ENCODE data around the gene ZNF749. TPM values are rescaled to one million over a fixed set of nuclear protein-coding genes. Genes with fewer than 3 reads are reported as not detected.

Gene ZNF749
- total and polyA plus RNA-seq, 10 of the 15 experiments (the other 5 are each of a cell fraction or from before 2014, with no cell fraction given), result 3.1 to 20.2 (median 13.7) TPM

GRCh38 chr19:57389730-57390598, 45.2 kb upstream of the ZNF749 start, which contains the start of gene ZNF548:
Gene ZNF548, plus strand, starts transcription at chr19:57389854. Its CDS starts 246 bp downstream, at chr19:57390100.
- H3K9me3 ChIP-seq (replicated peaks; ENCODE audit: control insufficient read depth, insufficient read depth, low read length), result peaks cover 6% of the 10 kb centered on the region; the same call in 2 of the 3 replicates
- peaks cover 37% of the 10 kb centered on the region for H3K79me2 ChIP-seq (ENCODE audit: control insufficient read depth, insufficient read depth, low read length)
- peak within 1 kb of the TSS; percentile 84 for H3K9ac ChIP-seq (ENCODE audit: control insufficient read depth, insufficient read depth, low read length)
- peaks cover 2 to 10% of the 10 kb centered on the region in 2 experiments; a peak in 2 of 4 replicates for H3K36me3 ChIP-seq (ENCODE audit: control insufficient read depth in 2 of 2, insufficient read depth in 2 of 2, low read length in 1 of 2)
- ChIA-PET SMC1A (ENCODE audit: uncharacterized antibody, unreplicated experiment) (interaction anchor here (0.6 to 1.4 kb wide), 7 partner anchors 9 to 223 kb away, joined by 3 to 7 read pairs (median 5); partner anchors contain the start of genes DUXA and ZNF304), CTCF (interaction anchor here (0.8 to 2.0 kb wide), 8 partner anchors 12 to 317 kb away, joined by 3 to 7 read pairs (median 4); partner anchors contain the start of genes TRAPPC2B and ZNF547), RAD21 (ENCODE audit: unreplicated experiment) (interaction anchor here (0.6 to 1.2 kb wide), 5 partner anchors 10 to 63 kb away, joined by 3 to 5 read pairs (median 3); partner anchors contain the start of genes ZNF304 and ZNF749), POLR2A (interaction anchor here (0.5 to 1.5 kb wide), 4 partner anchors 23 to 44 kb away, joined by 3 to 6 read pairs (median 4); partner anchors contain the start of genes TRAPPC2B, ZNF304 and ZNF547)
- peak within 1 kb of the TSS; percentile 97 for H2AFZ ChIP-seq (ENCODE audit: control insufficient read depth, low read depth, low read length)
- FAIRE-seq (peak; percentile 100), ATAC-seq (peak; percentile 99), DNase-seq (ENCODE audit: low read depth, low spot score) (peak; percentile 93)
- BruUV-seq (replicated peaks), result TSS peak; percentile 72
- peak within 1 kb of the TSS; percentile 81 for H3K4me2 ChIP-seq (ENCODE audit: control insufficient read depth, insufficient read depth)
- H4K20me1 ChIP-seq (ENCODE audit: control insufficient read depth, insufficient read depth), result no peaks in the 10 kb centered on the region
- H3K4me3 ChIP-seq, result peak within 1 kb of the TSS; percentile 68
- H3K27ac ChIP-seq (ENCODE audit: control insufficient read depth, insufficient read depth), result peak within 1 kb of the TSS; percentile 74
- peaks cover 7% of the 10 kb centered on the region; the same call in 1 of the 2 replicates for H3K4me1 ChIP-seq (ENCODE audit: control insufficient read depth, insufficient read depth, low read length)
- no peaks in the 10 kb centered on the region for H3K27me3 ChIP-seq (replicated peaks in 1 of 2; ENCODE audit: control insufficient read depth in 2 of 2, insufficient read depth in 2 of 2, low read length in 1 of 2)
- WGBS (ENCODE audit: insufficient coverage, insufficient replicate concordance, low lambda C conversion rate, missing lambda C conversion rate), result 2% methylated on average over 50 of the region's 50 CpGs
- intact Hi-C loops (cut with micrococcal nuclease; ENCODE audit: unreplicated experiment) (loop anchor here (1.0 kb wide), 1 partner anchor 27 kb away; the partner anchor contains the start of genes TRAPPC2B and ZNF547), in situ Hi-C loops (cut with MboI) (no loop called here)
- TF ChIP-seq EED (IDR thresholded peaks at IDR 0.05; ENCODE audit: low read depth) (0 out of 2 replicates have a peak, but pooled peaks have one; percentile 24), MYC (IDR thresholded peaks at IDR 0.05; ENCODE audit: insufficient read depth, insufficient read length, insufficient replicate concordance, low read length, severe bottlenecking) (no peak), POLR2AphosphoS2 (IDR thresholded peaks at IDR 0.05; ENCODE audit: low read depth, low read length) (no peak), TCF3 (IDR thresholded peaks at IDR 0.05; ENCODE audit: borderline replicate concordance, insufficient read depth, low read depth, low read length) (no peak), CREB1 (IDR thresholded peaks at IDR 0.05; ENCODE audit: low read depth) (peak; percentile 99), RFX5 (IDR thresholded peaks at IDR 0.05; ENCODE audit: low read depth, low read length) (peak; percentile 54; the same call in 1 of the 2 replicates), RELA (IDR thresholded peaks at IDR 0.05; ENCODE audit: borderline replicate concordance, partially characterized antibody) (no peak), ATF3 (IDR thresholded peaks at IDR 0.05; ENCODE audit: borderline replicate concordance, extremely low read depth, low read depth, low read length) (no peak), KDM1A (IDR thresholded peaks at IDR 0.05; ENCODE audit: borderline replicate concordance) (no peak), BACH1 (IDR thresholded peaks at IDR 0.05; ENCODE audit: borderline replicate concordance) (no peak)
- TF ChIP-seq, protein P1, sequence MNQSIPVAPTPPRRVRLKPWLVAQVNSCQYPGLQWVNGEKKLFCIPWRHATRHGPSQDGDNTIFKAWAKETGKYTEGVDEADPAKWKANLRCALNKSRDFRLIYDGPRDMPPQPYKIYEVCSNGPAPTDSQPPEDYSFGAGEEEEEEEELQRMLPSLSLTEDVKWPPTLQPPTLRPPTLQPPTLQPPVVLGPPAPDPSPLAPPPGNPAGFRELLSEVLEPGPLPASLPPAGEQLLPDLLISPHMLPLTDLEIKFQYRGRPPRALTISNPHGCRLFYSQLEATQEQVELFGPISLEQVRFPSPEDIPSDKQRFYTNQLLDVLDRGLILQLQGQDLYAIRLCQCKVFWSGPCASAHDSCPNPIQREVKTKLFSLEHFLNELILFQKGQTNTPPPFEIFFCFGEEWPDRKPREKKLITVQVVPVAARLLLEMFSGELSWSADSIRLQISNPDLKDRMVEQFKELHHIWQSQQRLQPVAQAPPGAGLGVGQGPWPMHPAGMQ (IDR thresholded peaks at IDR 0.05; ENCODE audit: borderline replicate concordance), result no peak
- TF ChIP-seq, protein P2, sequence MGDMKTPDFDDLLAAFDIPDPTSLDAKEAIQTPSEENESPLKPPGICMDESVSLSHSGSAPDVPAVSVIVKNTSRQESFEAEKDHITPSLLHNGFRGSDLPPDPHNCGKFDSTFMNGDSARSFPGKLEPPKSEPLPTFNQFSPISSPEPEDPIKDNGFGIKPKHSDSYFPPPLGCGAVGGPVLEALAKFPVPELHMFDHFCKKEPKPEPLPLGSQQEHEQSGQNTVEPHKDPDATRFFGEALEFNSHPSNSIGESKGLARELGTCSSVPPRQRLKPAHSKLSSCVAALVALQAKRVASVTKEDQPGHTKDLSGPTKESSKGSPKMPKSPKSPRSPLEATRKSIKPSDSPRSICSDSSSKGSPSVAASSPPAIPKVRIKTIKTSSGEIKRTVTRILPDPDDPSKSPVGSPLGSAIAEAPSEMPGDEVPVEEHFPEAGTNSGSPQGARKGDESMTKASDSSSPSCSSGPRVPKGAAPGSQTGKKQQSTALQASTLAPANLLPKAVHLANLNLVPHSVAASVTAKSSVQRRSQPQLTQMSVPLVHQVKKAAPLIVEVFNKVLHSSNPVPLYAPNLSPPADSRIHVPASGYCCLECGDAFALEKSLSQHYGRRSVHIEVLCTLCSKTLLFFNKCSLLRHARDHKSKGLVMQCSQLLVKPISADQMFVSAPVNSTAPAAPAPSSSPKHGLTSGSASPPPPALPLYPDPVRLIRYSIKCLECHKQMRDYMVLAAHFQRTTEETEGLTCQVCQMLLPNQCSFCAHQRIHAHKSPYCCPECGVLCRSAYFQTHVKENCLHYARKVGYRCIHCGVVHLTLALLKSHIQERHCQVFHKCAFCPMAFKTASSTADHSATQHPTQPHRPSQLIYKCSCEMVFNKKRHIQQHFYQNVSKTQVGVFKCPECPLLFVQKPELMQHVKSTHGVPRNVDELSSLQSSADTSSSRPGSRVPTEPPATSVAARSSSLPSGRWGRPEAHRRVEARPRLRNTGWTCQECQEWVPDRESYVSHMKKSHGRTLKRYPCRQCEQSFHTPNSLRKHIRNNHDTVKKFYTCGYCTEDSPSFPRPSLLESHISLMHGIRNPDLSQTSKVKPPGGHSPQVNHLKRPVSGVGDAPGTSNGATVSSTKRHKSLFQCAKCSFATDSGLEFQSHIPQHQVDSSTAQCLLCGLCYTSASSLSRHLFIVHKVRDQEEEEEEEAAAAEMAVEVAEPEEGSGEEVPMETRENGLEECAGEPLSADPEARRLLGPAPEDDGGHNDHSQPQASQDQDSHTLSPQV (IDR thresholded peaks at IDR 0.05), result no peak

All from GM12878 (cell line).